Retina (tissue), 1 donor: ENCODE data around the gene CSRP3.
A peak's percentile ranks its signal among the peaks of the same experiment; 100 is the strongest.

Experiments
- DNase-seq: peaks from one replicate; pipeline ENCODE4 v3.0.0-alpha.2; 2016

The CSRP3 gene

DNA sequence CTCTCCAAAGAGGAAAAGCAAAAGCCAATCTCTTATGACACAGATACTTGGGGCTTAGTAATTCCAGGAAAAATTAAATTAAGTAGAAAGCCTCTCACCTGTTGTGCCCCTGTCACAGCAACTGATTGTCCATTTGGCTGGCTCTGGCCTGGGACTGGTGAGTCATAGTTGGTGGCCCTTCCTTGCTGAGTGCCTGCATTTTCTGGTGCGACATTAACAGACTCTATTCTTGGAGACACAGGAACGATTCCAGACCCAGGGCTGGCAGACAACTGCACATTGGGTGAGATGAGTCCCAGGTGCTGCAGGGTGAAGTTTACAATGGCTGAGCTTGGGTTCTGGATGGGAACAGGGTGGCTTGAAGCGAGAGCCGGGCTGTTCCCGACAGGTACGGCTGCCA is 23.3 kb upstream of the CSRP3 start:
- DNase-seq = no peak

DNA sequence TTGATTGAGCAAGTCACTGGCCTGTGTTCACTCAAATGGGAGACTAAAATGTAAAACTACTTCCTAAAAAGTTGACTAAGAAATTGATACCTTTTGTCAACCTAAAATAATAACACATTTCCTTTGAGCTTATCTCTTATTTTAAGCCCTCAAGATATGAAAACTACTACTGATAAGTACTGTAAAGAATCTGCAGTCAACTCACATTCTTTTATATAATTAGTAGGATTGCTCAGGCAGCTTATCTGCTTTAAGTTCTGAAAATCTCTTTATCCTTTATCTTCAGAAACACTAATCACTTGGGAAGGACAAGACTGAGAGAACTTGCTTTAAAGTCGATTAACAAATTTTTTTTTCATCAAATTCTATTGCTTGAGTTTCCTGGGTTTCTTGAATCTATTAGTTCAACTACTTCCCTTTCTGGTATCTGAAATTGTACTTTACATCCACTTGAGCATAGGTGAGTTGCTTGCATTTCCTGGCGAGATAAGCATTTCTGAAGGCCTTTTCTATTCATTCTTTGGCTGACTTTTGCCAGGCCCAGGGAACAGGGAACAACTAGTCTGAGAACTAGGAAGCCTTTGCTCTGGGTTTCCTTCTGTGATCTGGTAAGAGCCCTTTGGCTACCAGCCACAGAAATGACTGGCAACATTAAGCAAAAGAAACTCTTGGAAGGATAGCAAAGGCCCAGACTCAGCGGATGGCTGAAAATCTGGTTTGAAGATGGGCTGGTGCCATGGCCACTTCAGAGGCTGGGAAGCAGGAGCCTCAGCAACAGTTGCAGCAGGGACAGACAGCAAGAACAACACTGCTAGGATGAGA is 19.3 kb upstream of the CSRP3 start:
- DNase-seq = no peak

GRCh38 chr11:19218786-19219460 is 17.1 kb upstream of the CSRP3 start:
- peak; percentile 28 for DNase-seq

DNA sequence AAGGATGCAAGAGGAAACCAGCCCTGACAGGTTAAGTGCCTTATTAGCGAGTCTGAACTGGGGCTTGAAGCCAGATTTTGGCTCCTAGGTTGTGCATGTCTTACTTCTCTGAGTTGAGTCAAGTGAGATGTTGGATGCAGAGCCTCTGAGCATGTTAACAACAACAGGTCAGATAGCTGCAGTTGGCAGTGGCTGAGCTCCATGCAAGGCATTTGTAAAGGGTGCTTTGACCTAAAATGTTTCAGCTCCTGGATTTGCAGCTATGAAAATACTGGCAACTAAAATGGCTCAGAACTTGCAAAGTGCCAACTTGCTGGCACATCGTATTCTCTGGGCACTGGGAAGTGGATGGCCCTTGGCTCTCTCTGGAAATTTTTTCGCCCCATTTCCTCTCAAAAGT is 16.4 kb upstream of the CSRP3 start:
- peak; percentile 21 for DNase-seq

- DNase-seq = no peak
These were observed 15.1 kb upstream of the CSRP3 start for GRCh38 chr11:19216709-19217374.

DNA sequence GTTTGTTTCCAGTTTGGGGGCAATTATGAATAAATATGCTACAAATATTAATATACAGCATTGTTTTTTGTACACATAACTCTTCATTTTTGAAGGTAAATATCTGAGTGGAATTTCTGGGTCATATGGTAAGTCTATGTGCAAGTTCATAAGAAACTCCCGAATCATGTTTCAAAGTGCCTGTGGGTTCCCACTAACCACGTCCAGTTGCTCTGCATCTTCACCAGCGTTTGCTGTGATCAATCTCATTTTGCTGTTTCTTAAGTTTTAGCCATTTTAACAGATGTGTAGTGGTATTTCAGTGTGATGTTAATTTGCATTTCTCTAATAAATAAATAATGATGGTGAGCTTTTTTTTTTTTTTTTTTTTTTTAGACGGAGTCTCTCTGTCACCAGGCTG is 14.2 kb upstream of the CSRP3 start:
- no peak for DNase-seq

GRCh38 chr11:19209617-19210370 is 8.0 kb upstream of the CSRP3 start:
- DNase-seq = no peak

- DNase-seq = no peak
These were observed 7.3 kb upstream of the CSRP3 start for GRCh38 chr11:19208959-19209546.

DNA sequence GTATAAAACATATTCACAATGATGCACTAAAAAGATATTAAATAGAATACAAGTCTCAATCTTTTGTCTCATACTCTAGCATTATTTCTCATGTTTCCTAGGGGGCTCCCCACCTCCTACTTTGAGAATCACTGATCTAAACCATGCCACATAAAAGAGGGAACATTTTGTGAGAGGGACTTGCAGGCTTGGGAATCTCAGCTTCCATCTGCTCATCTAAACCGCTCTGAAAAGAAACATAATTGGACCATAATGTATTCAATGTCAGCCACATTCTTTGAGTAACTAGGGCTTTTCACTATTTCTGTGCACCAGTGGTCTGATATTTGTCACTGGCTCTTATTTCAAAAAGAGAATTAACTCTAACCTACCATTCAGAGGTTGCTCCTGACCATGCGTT is 6.4 kb upstream of the CSRP3 start:
- DNase-seq = no peak

GRCh38 chr11:19204836-19205235 is 3.1 kb upstream of the CSRP3 start:
- no peak for DNase-seq

DNA sequence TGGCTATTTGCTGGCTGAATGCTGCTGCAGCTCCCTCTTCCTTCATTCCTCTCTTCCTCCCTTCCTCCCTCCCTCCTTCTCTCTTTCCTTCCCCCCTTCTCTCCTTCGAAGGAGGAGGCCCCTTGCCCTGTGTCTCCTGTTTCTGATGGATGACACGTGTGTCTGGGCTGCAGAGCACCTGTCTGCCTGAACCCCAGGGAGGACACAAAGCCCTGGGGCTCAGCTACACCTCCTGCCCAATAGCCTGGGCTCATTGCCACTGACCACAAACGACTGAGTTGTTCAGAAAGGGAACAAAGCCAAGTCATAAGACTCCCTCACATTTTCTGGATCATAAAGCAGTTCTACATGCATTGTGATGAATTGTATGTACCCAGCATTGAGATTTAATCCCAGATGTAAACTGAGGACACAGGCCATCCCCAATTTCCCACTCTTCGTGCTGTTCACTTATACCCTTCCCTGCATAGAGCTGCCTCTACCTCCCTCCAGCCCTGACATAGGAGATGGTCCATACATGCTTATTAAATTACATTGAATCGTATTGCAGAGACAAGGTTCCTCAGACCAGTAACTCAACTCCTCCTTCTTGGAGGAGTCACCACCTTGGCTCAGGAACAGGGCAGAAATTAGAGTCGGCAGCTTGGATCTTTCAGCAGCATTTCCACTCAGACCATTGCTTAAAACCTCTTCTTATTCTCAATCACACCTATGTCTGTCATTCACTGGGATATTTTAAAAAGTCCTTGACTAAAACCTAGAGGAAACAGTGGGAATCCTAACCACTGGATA is 1.2 kb downstream of the CSRP3 start:
- no peak for DNase-seq

DNA sequence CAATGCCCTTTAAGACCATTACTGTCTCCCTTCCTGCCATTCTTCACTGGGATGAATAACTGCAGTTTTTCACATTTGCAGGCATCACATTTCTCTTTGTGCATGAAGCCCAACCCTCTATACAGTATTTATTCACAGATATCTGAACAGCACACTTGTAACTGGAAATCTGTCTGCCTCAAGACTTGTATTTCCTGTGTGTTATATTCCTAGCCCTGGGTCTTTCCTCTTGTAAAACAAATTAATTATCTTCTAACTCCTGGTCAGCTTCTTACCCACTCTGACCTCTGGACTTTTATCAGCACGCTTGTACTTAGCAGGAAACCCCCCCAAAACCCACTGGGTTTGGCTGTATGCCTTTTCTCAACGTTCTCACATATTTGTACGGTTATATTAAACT is 2.0 kb downstream of the CSRP3 start:
- no peak for DNase-seq

GRCh38 chr11:19199048-19199447 is 2.7 kb downstream of the CSRP3 start:
- no peak for DNase-seq

GRCh38 chr11:19196432-19196831 is 5.4 kb downstream of the CSRP3 start:
- no peak for DNase-seq

DNA sequence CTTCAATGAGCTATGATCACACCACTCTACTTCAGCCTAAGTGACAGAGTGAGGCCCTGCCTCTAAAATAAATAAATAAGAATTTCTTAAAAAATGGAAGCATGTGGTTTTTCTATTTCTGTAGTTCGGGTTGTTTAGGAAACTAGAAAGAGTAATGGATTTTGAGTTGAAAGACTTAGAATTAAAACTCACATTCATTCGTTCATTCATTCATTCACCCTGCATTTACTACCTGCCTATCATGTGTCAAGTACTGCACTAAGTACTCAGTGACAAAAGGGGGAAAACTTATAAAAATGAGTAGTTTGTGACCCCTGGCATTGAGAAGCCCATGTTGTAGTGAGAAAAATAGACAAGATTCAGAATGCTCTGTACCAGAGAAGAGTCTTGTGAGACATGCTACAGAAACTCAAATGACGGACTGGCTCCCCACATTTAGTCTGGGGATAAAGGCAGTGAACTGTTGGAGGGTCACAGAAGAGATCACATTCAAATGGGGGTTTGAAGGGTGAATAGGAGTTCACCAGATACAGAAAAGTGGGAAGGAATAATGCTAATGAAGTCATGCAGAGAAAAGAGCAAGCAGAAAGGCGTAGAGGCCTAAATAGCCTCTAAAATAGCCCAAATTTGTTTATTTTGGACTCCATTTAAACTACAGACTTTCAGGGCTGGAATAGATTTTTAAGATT is 7.0 kb downstream of the CSRP3 start:
- DNase-seq = no peak

- no peak for DNase-seq
These were observed 7.9 kb downstream of the CSRP3 start for GRCh38 chr11:19193916-19194315.

GRCh38 chr11:19191530-19192169 is 10.1 kb downstream of the CSRP3 start:
- no peak for DNase-seq

DNA sequence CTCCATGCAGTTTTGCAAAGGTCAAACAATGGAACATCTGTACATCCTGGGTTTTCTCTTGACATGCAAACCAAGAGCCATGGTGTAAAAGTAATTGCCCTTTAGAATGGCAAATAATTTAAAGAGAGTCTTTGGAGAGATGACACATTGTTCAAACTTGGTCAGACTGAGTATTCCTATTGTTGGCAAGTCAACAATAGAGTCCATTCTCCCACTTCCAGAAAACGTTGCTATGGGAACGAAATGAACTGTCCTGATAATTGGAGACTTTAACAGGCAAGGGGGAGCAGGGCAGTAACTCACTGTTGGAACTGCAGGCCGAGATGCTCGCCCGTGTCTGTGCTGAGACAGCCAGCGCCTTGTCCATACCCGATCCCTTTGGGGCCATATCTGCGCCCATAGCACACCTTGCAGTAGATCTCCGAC is 13.9 kb downstream of the CSRP3 start:
- DNase-seq = peak; percentile 77

DNA sequence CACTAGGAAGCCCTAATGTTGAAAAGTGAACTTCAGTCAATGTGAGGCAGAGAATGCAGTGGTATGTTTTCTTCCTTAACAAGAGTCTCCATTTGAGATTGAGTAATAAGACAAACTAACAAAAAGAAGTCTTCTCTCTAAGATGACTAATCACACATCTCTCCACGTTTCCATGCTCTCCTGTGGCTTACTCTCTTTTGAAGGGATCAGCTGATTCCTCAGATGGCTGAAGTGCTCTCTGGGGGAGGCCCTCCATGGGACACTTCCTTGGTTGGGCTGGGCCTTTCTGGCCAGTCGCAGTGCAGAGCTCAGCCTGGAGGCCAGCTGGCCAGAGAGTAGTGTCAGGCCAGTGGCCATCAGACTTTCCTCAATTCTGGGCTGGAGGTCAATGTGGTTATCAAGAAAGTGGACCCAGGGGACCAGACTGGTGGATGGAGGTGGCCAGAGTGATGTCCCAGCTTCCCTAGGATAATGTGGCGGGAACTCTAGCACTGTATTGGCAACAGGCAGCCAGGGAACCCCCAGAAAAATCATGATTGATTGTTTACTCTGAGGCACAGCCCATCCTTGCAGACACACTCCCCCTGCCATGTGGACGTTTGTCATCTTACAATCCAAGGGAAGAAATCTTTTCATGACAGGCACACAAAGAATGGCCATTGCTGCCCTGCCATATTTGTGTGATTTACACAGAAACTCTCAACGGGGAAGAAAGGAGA is 14.5 kb downstream of the CSRP3 start:
- DNase-seq = peak; percentile 74

DNA sequence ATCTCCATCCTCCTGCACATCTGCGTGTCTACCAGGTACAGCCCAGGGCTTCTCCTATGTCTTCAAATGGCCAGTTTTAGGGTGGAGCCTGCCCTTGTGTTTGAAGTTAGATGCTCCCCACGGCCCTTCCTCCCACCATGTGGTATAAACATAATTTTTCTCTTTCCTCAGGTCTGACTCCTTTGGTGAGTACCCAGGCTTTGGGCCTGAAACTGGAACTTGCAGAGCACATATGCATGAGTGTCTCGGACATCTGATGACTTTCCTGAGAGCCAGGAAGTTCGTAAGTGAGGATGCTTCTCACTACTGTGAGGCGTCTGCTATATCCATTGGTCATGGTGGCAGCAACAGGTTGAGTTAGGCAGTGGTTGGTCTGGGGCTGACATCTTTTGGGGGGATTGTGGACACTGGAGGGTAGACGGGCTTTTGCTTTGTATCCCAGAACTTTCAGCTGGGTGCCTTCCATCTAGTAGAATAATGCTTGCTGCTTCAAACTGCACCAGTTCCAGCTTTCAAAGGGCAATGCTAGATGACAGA is 16.2 kb downstream of the CSRP3 start:
- DNase-seq = no peak
